Adrenal gland (tissue), 5 donors: ENCODE results near the gene POLR1C.

ENCODE experiments used
- CTCF ChIP-seq, 6 experiments: fragments of 450-650 bp in 4 of 6; fragments of 200-600 bp in 2 of 6; sonication (generic) in 1 of 6; IDR thresholded peaks; 1 replicate in 5 of 6; 2 replicates in 1 of 6; pipeline versions ENCODE4 v1.5.1 to v1.8.0; 2016 to 2021; ENCODE audit warnings: antibody characterized with exemption in 6 of 6, mild to moderate bottlenecking in 2 of 6, moderate library complexity in 1 of 6
- POLR2A ChIP-seq, 2 donors: fragments of 450-650 bp; IDR thresholded peaks; one replicate each; pipeline ENCODE4 v1.6.1; 2017; ENCODE audit warnings: antibody characterized with exemption in 2 of 2, mild to moderate bottlenecking in 2 of 2, moderate library complexity in 1 of 2
- donor health status: DM: no; HTN: no; CAD: no.

- TF ChIP-seq CTCF (IDR thresholded peaks at IDR 0.05) (no peak), POLR2A (IDR thresholded peaks at IDR 0.05) (no peak)
These were observed 19.8 kb upstream of the POLR1C start for GRCh38 chr6:43497129-43497396.
